Body of pancreas (tissue), 4 donors: ENCODE data around the gene RNF39.

Experiments used
- POLR2A ChIP-seq, 3 donors: fragments of 450-650 bp; IDR thresholded peaks; one replicate each; pipeline ENCODE4 v1.6.1; 2016; ENCODE audit warnings: antibody characterized with exemption in 3 of 3, mild to moderate bottlenecking in 2 of 3
- TF ChIP-seq, protein P1 (sequence below), 7 experiments: fragments of 450-650 bp in 4 of 7; fragments of 200-600 bp in 3 of 7; sonication (generic) in 3 of 7; IDR thresholded peaks; one replicate each; pipeline ENCODE4 v1.5.1; 2016 to 2019; ENCODE audit warnings: antibody characterized with exemption in 7 of 7

- TF ChIP-seq, protein P1, sequence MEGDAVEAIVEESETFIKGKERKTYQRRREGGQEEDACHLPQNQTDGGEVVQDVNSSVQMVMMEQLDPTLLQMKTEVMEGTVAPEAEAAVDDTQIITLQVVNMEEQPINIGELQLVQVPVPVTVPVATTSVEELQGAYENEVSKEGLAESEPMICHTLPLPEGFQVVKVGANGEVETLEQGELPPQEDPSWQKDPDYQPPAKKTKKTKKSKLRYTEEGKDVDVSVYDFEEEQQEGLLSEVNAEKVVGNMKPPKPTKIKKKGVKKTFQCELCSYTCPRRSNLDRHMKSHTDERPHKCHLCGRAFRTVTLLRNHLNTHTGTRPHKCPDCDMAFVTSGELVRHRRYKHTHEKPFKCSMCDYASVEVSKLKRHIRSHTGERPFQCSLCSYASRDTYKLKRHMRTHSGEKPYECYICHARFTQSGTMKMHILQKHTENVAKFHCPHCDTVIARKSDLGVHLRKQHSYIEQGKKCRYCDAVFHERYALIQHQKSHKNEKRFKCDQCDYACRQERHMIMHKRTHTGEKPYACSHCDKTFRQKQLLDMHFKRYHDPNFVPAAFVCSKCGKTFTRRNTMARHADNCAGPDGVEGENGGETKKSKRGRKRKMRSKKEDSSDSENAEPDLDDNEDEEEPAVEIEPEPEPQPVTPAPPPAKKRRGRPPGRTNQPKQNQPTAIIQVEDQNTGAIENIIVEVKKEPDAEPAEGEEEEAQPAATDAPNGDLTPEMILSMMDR (IDR thresholded peaks at IDR 0.05) = peak in 2 of 7 experiments; percentile 6 to 9
- peak; percentile 38 to 78 (median 73) for TF ChIP-seq POLR2A (IDR thresholded peaks at IDR 0.05)
Measured at GRCh38 chr6:30101444-30102413, 26.2 kb upstream of the RNF39 start.
